Activated CD4-positive, CD25-positive, alpha-beta regulatory T cell treated with anti-CD3 and anti-CD28 coated beads, Interleukin-2, amount 50 U/mL, for 72 hours (primary cell): ENCODE data around the gene SMYD3.
"Not testable (repeated sequence)": the region's sequence is repeated elsewhere in the genome, so short reads cannot be mapped to it uniquely, and the experiment has no call there.

Experiments
- DNase-seq: peaks from one replicate; pipeline ENCODE4 v3.0.0; 2021

The SMYD3 gene

DNA sequence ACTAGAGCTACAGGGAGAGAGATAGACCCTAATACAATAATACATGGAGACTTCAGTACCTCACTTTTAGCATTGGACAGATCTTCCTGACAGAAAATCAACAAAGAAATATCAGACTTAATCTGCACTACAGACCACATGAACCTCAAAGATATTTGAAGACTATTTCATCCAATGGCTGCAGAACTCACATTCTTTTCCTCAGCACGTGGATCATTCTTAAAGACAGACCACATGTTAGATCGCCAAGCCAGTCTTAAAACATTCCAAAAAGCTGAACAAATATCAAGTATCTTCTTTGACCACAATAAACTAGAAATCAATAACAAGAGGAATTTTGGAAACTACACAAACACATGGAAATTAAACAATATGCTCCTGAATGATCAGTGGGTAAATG, 776.3 kb downstream of the SMYD3 start:
- no peak for DNase-seq

DNA sequence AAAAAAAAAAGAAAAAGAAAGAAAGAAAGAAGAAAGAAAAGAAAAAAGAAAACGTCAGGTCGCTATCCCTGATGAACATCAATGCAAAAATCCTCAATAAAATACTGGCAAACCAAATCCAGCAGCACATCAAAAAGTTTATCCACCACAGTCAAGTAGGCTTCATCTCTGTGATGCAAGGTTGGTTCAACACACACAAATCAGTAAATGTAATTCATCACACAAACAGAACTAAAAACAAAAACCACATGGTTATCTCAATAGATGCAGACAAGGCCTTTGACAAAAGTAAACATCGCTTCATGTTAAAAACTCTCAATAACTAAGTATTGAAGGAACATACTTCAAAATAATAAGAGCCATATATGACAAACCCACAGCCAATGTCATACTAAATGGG, 779.0 kb downstream of the SMYD3 start:
- DNase-seq: not testable (repeated sequence)

DNA sequence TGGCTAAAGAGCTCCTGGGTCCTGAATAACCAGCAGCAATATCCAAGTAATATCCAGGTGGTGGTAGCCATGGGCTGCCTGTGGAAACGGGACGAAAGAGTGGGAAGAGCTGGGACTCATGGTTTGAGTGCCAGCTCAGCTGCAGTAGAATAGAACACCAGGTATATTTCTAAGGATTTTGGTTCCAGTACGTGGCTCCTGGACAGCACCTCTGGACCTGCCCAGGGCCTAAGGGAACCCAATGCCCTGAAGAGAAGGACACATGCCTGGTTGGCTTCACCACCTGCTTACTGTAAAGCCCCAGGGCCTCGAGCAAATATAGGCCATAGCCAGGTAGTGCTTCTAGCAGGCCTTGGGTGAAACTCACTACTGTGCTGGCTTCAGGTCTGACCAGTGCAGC, 785.6 kb downstream of the SMYD3 start:
- no peak for DNase-seq

DNA sequence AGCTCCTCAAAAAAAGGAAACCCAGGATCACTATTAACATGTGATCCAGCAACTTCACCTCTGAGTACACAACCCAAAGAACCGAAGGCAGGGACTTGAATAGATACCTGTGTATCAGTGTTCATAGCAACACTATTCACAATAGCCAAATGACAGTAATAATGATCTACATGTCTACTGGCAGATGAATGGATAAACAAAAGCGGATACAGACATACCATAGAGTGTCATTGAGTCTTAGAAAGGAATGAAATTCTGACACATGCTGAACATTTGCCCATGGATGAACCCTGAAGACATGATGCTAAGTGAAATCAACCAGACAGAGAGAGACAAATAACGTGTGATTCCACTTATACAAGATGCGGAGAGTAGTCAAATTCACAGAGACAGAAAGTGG, 788.1 kb downstream of the SMYD3 start:
- no peak for DNase-seq

DNA sequence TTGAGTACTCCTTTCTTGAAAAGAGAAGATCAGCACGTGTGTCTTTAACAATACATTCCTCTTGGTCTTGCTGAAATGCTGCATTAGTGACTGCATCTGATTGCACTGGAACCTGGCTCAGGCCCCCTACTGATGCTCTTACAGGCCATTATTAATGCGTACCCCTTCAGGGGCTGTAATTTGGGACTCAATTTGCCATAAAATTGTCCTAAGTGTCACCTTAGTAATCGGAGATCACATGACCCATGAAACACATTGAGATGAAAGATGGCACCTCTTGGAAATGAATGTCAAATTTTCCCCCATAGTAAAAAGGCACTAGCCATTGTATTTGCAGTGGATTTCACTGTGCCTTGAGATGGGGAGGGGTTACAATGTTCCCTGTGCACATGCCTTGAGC, 789.0 kb downstream of the SMYD3 start:
- no peak for DNase-seq

DNA sequence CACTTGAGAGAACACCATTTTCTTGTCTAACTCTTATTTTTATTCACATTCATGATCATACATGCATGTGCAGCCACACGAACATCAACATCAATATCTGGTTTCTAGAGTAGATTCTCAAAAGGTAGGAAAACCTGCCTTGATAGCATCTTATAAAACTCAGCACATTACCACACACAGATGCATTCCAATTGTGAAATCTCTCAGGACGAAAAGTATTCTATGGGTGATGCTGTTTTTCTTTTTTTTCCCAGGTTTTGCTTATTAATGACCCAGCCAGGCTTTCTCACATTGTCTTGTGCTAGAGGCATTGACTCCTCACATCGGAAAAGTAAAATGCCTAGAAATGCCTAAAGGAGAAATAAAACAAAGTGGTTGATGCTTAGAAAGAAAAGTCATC, 789.5 kb downstream of the SMYD3 start:
- DNase-seq: no peak

DNA sequence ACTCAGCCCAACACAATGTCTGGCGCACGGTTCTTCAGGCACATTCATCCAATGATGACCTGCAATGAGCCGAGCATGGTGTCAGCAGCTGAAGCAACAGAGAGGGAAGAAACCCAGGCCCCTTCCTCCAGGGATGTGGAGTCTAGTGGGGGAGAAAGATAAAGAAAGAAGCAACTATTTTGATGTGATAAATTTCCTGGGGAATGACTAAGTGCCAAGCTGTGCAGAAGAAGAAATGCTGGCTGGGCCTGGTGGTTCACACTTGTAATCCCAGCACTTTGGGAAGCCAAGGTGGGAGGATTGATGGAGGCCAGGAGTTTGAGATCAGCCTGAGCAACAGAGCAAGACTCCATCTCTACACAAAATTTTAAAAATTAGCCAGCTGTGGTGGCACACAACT, 790.5 kb downstream of the SMYD3 start:
- DNase-seq: no peak

DNA sequence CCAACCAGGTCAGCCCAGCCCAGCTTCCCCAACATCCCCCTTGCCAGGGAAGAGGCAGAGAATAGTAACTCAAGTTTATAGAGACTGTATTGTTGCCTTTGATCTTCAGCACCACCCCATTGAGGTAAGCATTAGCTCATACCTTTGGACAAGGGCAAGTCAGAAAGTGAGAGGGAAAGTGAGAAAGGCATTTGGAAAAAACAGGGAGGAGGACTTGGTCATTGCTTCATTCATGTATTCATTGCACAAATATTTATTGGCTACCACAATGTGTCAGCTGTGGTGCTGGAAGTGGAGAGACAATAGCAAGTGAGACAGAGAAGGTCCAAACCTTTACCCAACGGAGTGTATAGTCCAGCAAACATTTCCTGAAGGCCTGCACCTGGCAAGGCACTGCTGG, 791.1 kb downstream of the SMYD3 start:
- no peak for DNase-seq

DNA sequence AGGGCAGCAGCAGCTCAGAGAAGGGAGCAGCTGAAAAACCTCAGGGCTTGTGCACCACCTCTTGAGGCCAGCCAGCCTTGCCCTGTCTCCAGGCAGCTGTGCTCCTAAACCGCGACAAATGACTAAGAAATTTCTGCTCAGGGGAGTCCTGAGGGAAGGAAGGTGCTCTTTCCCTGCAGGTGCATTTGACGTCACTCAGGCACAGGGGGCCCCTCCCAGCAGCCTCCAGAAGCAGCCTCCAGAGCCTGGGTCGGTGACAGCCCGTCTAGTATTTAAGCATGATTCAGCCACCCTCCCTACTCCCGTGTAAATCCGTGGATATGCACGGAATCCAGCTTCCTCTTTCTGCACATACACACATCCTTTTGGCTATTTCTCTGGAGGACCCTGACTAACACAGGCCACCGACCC, 791.8 kb downstream of the SMYD3 start:
- no peak for DNase-seq

DNA sequence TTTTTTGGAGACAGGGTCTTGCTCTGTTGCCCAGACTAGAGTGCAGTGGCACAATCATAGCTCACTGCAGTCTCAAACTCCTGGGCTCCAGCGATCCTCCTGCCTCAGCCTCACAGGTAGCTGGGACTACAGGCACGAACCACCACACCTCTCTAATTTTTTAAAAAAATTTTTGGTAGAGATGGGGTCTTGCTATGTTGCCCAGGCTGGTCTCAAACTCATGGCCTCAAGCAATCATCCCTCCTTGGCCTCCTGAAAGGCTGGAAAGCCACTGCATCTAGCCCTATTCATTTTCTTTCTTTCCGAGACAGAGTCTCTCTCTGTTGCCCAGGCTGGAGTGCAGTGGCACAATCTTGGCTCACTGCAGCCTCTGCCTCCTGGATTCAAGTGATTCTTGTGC, 793.1 kb downstream of the SMYD3 start:
- not testable (repeated sequence) for DNase-seq

DNA sequence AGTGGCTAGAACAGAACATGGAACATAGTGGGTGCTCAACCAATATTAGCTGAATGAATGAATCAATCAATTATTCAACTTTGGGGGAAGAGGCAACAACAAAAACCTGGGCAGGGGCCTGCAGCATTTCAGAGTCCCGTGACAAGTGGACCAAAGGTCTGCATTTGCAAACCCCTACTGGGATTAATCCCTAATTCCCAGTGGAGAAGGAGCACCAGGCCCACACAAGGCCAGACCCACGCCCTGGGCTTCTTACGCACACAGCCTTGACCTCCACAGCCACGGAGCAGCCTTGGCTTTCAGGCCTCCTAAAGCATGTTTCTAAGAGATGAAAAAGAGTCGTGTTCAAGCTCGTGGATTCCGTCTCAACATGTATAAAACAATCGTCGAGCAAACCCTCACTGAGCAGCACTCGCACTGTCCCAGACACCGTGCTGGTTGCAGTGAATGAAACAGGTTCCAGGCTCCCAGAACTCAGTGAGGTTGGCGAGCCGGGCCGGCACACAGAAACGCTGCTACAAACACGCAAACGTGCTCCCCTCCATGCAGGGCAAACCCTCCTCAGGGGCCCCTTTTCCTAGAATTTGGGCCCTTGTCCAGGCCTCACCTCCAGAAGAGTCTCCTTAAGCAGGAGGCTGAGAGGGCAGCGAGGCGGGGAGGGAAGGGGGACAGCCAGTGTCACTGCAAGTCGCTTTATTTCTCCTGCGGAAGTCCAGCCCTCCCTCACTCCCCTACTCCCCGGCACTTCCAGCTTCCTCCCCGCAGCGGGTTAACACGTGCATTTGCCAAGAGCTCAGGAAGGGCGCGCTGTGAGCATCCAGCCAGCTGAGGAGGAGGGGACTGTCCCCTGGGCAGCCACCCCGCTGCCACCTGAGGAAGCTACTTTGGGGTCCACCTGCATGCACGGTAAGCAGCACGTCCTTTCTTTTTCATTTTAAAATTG, 795.8 kb downstream of the SMYD3 start:
- DNase-seq: no peak

DNA sequence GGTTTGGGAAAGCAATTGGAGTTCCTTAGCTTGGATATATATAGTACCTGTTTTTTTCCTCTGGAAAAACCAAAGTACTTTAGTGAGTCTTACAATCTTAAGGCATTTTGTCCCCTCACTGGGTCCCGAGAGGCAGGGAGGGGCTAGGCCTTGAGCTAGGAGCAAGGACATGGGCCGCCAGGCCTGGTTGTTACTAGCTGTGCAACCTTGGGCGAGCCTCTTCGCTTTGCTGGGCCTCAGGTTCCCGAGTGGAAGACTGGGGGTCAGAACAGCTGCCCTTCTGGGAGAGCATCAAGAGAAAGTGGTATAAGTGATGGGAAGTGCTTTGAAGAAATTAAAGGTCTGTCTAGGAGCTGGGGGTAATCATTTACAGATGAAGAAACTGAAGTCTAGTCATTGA, 799.1 kb downstream of the SMYD3 start:
- DNase-seq: no peak

DNA sequence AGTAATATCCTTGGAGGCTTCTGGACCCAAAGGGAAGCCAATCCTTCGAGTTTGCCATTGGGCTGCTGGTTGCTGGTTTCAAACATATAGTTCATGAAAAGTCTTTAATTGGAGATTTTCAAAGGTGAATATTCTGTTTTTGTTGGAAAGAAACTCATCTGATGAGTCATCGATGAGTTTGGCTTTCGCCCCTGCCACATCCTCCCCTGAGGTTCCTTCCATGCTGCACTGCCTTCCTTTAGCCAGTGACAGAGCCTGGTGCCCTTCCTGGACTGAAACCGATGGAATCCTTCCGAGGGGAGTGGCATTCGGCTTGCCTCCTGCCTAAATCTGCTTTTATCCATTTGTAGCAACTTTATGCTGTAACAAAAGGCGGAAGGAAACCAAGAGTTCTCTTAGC, 802.3 kb downstream of the SMYD3 start:
- no peak for DNase-seq

DNA sequence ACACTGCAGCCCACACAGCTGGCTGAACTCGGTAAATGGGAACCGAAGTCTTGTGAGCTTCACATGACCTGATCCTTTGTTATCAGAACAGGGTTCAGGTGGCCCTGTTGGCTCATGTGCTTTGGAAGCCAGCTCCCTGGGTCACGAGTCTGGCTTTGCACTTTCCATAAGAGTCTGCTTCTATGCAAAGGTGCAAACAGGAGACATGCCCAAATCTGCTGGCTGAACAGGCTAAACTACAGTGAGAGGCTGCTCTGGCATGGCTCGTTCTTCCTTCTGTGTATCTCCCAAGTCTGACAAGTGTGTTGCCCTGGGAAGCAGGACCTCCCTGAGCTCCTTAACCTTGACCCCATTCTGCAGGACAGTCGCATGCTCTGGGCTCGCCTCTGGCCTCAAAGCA, 802.7 kb downstream of the SMYD3 start:
- no peak for DNase-seq

DNA sequence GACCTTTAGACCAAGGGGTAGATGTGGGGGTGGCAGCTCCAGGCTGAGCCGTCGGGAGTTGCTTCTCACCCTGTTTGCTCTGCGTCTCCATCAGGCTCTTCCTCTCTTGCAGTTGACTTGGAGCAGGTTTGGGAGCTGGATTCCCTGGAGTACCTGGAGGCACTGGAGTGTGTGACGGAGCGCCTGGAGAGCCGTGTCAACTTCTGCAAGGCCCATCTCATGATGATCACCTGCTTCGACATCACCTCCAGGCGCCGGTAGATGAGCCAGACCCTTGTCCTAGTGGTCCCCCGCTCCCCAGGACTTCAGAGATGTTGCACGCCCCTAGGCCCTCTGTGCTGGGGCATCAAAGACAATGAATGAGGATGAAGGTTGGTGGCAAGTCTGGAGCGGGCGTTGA, 804.7 kb downstream of the SMYD3 start:
- no peak for DNase-seq

DNA sequence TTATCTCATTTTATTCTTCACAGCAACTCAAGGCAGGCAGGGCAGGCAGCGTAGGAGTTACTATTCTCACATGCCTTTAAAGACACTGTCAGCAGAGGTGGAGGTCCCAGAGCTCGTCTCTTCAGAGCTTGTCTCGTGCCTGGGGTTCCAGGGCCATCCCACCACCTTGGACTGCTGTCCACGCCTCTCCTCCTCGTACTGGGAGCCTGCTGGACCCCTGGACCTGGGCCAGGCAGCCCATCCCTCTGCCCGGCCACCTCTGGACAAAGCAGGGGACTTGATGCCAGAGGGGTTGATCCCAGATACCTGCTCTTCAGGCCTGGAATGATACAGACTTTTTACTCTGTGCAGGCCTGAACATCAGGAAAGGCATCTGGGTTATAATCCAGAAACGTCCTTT, 805.4 kb downstream of the SMYD3 start:
- DNase-seq: no peak

DNA sequence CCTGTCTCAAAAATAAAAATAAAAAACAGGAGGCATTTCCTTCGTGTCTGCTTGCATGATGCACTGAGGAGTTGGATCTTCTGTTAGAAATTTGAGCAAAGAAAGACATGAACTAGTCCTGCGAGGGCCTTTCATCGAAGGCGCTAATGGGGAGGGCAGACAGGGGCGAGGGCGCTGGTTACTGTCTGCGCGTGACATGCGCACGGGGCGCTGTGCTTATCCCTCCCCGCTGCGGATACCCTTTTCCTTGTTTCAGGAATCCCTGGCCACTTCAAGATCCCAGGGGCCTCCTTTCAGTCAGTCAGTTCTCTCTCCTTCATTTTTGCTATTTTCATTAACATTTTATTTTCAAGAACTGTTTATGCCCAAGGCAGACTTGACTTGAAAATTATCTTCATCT, 806.4 kb downstream of the SMYD3 start:
- DNase-seq: no peak
